Large intestine (tissue), 3 donors: ENCODE measurements around the gene SLC30A2. TPM values are rescaled to one million over a fixed set of nuclear protein-coding genes. Genes with fewer than 3 reads are reported as not detected.

Source experiments
- DNase-seq, 2 donors: peaks; one replicate each; pipeline versions ENCODE4 v3.0.0 to v3.0.0-alpha.2; 2013
- H3K27ac ChIP-seq: one replicate; pipeline ENCODE4 v1.5.1; 2013; ENCODE audit warnings: low read length
- H3K27me3 ChIP-seq: 2 replicates; pipeline ENCODE4 v1.6.1; 2013; ENCODE audit warnings: low read length; ENCODE audit not compliant: control insufficient read depth, insufficient read depth
- H3K36me3 ChIP-seq: 2 replicates; pipeline ENCODE4 v1.6.1; 2013; ENCODE audit warnings: low read length; ENCODE audit not compliant: control insufficient read depth, insufficient read depth
- H3K4me1 ChIP-seq: one replicate; pipeline ENCODE4 v1.6.1; 2013; ENCODE audit warnings: low read length; ENCODE audit not compliant: control insufficient read depth, insufficient read depth
- H3K4me3 ChIP-seq: one replicate; pipeline ENCODE4 v1.5.1; 2013; ENCODE audit warnings: low read length
- H3K9me3 ChIP-seq: one replicate; pipeline ENCODE4 v1.6.1; 2013; ENCODE audit warnings: mild to moderate bottlenecking, low read depth, low read length, moderate library complexity; ENCODE audit not compliant: control insufficient read depth
- WGBS: methylation state at CpG from one replicate; pipeline ENCODE4 v1.1.5; 2013; ENCODE audit warnings: low lambda C conversion rate; ENCODE audit not compliant: insufficient coverage; 5-methylcytosine and 5-hydroxymethylcytosine counted together
- polyA plus RNA-seq: library from polyadenylated mRNA; unstranded; fragments of 120-200 nt; gene quantifications from one replicate; pipeline ENCODE4 v1.2.1, GENCODE V29; 2013

SLC30A2 gene
- polyA plus RNA-seq, 1 donor = 24.9 TPM

DNA sequence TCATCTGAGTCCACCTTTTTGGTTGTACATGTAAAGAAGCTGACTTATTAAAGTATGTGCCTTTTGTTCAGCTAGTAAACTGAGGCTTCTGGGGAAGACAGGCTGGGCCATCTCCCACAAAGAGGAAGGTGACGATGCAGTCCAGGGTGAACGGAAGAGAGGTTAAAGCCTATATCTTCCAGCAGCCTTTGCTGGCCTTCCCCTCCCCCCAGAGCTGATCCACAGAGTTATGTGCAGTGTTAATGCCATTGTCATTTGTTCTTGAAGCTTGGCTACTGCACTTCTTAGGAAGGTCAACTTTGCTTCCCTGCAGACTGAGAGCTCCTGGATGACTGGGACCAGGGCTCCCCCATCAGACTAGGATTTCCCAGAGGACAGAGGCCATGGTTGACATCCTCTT, 2.2 kb downstream of the SLC30A2 start:
- no peak overlapping the region for H3K4me3 ChIP-seq
- no peaks in the 10 kb centered on the region for H3K9me3 ChIP-seq
- no peak for DNase-seq
- H3K4me1 ChIP-seq = peaks cover 13% of the 10 kb centered on the region
- peaks cover 35% of the 10 kb centered on the region for H3K36me3 ChIP-seq
- H3K27me3 ChIP-seq = peaks cover 23% of the 10 kb centered on the region
- H3K27ac ChIP-seq = no peak overlapping the region
- no CpG with 5 or more reads among the region's 2 CpGs for WGBS

DNA sequence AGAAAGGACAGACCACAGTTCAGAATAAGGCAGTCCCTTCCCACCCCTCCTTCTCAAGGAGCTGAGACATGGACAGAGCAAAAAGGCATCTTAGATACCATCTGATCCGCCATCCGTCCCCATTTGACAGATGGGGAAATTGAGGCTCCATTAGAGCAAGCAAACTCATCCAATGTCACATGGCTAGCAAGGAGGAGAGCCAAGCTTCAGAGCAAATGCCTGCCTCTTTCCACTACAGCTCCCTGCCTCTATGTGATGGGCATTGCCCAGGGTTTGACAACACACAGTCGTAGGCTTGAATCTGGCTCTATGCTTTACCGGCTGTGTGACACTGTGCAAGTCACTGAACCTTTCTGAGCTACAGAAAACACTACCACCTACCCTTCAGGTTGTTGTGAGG, 3.9 kb downstream of the SLC30A2 start:
- no peak for DNase-seq
- no CpG with 5 or more reads among the region's 4 CpGs for WGBS
- peaks cover 20% of the 10 kb centered on the region for H3K27me3 ChIP-seq
- H3K4me1 ChIP-seq = peaks cover 9% of the 10 kb centered on the region
- no peak overlapping the region for H3K4me3 ChIP-seq
- H3K27ac ChIP-seq = no peak overlapping the region
- no peaks in the 10 kb centered on the region for H3K9me3 ChIP-seq
- H3K36me3 ChIP-seq = peaks cover 38% of the 10 kb centered on the region

GRCh38 chr1:26041401-26041800, 4.5 kb downstream of the SLC30A2 start:
- no peak overlapping the region for H3K4me3 ChIP-seq
- DNase-seq = no peak
- H3K27ac ChIP-seq = no peak overlapping the region
- no CpG with 5 or more reads among the region's 7 CpGs for WGBS
- H3K36me3 ChIP-seq = peaks cover 38% of the 10 kb centered on the region
- peaks cover 14% of the 10 kb centered on the region for H3K27me3 ChIP-seq
- no peaks in the 10 kb centered on the region for H3K9me3 ChIP-seq
- H3K4me1 ChIP-seq = peaks cover 15% of the 10 kb centered on the region

- WGBS = no CpG with 5 or more reads among the region's 6 CpGs
- Histone ChIP-seq H3K4me1 (peaks cover 21% of the 10 kb centered on the region), H3K27me3 (no peaks in the 10 kb centered on the region), H3K27ac (no peak overlapping the region), H3K4me3 (no peak overlapping the region), H3K36me3 (peaks cover 34% of the 10 kb centered on the region), H3K9me3 (peaks cover 4% of the 10 kb centered on the region)
- no peak for DNase-seq
Measured at GRCh38 chr1:26038904-26039303, 7.0 kb downstream of the SLC30A2 start.

- Histone ChIP-seq H3K4me3 (no peak overlapping the region), H3K27me3 (no peaks in the 10 kb centered on the region), H3K4me1 (peaks cover 20% of the 10 kb centered on the region), H3K9me3 (peaks cover 4% of the 10 kb centered on the region), H3K27ac (peak overlapping the region; percentile 38), H3K36me3 (peaks cover 30% of the 10 kb centered on the region)
- DNase-seq = no peak
- WGBS = no CpG with 5 or more reads among the region's 6 CpGs
Measured at GRCh38 chr1:26038477-26038876, 7.4 kb downstream of the SLC30A2 start.

DNA sequence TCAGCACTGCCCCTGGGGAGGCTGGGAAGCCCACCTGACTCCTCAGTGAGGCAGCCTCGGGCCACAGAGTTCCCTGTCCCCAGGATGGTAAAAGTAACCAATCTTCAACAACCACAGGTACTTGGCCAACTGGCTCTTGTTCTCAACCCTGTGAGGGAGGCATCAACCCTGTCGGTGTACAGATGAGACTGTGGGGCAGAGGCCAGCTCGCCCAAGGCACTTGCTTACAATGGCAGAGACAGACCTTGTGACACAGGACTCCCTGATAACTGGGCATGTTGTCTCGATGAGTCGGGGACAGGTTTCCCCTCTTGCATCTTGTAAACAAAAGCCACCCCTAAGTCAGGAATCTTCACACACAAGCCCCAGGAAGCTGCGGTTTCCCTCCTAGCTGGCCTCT, 8.0 kb downstream of the SLC30A2 start:
- no CpG with 5 or more reads among the region's 6 CpGs for WGBS

DNA sequence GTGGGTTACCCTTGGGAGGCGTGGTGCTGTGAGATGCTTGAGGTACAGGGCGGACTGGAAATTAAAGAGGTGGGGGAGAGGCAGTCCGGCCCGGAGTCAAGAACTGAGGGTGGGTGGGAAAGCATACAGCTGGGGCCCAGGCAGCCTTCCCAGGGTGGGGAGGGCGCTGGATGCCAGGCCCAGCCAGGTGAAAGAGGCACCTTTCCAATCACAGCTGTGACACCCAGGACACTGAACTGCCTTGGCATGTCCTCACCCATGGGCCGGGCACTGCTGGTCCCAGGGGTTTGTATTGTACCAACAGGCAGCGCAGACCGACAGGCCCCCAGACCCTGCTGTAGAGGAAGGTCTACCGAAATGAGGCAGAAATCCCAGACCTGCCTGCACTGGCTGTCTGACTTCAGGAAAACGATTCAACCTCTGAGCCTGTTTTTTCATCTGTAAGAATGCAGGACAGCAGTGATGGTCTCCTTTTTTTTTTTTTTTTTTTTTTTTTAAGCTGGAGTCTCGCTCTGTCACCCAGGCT, 9.1 kb downstream of the SLC30A2 start:
- peaks cover 20% of the 10 kb centered on the region for H3K4me1 ChIP-seq
- H3K4me3 ChIP-seq = no peak overlapping the region
- no peaks in the 10 kb centered on the region for H3K27me3 ChIP-seq
- DNase-seq = no peak
- peak overlapping the region; percentile 62 for H3K27ac ChIP-seq
- H3K36me3 ChIP-seq = peaks cover 15% of the 10 kb centered on the region
- H3K9me3 ChIP-seq = peaks cover 4% of the 10 kb centered on the region
- WGBS = no CpG with 5 or more reads among the region's 11 CpGs

More for the DNA sequence above, 8.0 kb downstream of the SLC30A2 start:
- peak overlapping the region; percentile 38 for H3K27ac ChIP-seq
- DNase-seq = no peak
- no peak overlapping the region for H3K4me3 ChIP-seq
- H3K9me3 ChIP-seq = peaks cover 4% of the 10 kb centered on the region
- H3K4me1 ChIP-seq = peaks cover 20% of the 10 kb centered on the region
- peaks cover 24% of the 10 kb centered on the region for H3K36me3 ChIP-seq
- no peaks in the 10 kb centered on the region for H3K27me3 ChIP-seq

- peaks cover 20% of the 10 kb centered on the region for H3K4me1 ChIP-seq
- H3K27ac ChIP-seq = peak overlapping the region; percentile 89
- no peaks in the 10 kb centered on the region for H3K27me3 ChIP-seq
- DNase-seq = peak; percentile 88 to 93
- H3K9me3 ChIP-seq = peaks cover 4% of the 10 kb centered on the region
- no CpG with 5 or more reads among the region's 39 CpGs for WGBS
- peak overlapping the region; percentile 67 for H3K4me3 ChIP-seq
- peaks cover 15% of the 10 kb centered on the region for H3K36me3 ChIP-seq
Measured at GRCh38 chr1:26035959-26036755, 9.8 kb downstream of the SLC30A2 start.

- H3K27me3 ChIP-seq = no peaks in the 10 kb centered on the region
- WGBS = no CpG with 5 or more reads among the region's 60 CpGs
- peak overlapping the region; percentile 89 for H3K27ac ChIP-seq
- DNase-seq = peak; percentile 91 to 94
- peaks cover 12% of the 10 kb centered on the region for H3K36me3 ChIP-seq
- peaks cover 20% of the 10 kb centered on the region for H3K4me1 ChIP-seq
- H3K4me3 ChIP-seq = peak overlapping the region; percentile 67
- H3K9me3 ChIP-seq = peaks cover 4% of the 10 kb centered on the region
Measured at GRCh38 chr1:26035203-26035958, 10.5 kb downstream of the SLC30A2 start.

GRCh38 chr1:26034504-26035202, 11.3 kb downstream of the SLC30A2 start:
- no peaks in the 10 kb centered on the region for H3K27me3 ChIP-seq
- H3K4me3 ChIP-seq = peak overlapping the region; percentile 67
- H3K9me3 ChIP-seq = peaks cover 4% of the 10 kb centered on the region
- H3K36me3 ChIP-seq = peaks cover 8% of the 10 kb centered on the region
- H3K4me1 ChIP-seq = peaks cover 20% of the 10 kb centered on the region
- WGBS = no CpG with 5 or more reads among the region's 15 CpGs
- no peak for DNase-seq
- H3K27ac ChIP-seq = no peak overlapping the region
